Left ventricle myocardium superior (tissue), 1 donor: ENCODE results near the gene NRIP3. TPM values are rescaled to one million over a fixed set of nuclear protein-coding genes. Genes with fewer than 3 reads are reported as not detected.
"Not testable (repeated sequence)": the region's sequence is repeated elsewhere in the genome, so short reads cannot be mapped to it uniquely, and the experiment has no call there.

ENCODE experiments used
- ATAC-seq: fragments of 200-7000 bp; cut with Tn5 transposase; one replicate; pipeline ENCODE4 v1.9.1; 2020; ENCODE audit warnings: mild to moderate bottlenecking, moderate library complexity
- DNase-seq: peaks from one replicate; pipeline ENCODE4 v3.0.0-alpha.2; 2020
- intact Hi-C: fragments of 100-400 bp; cut with micrococcal nuclease; formaldehyde crosslinking; loops from one replicate; pipeline ENCODE4 v1.11.0; 2022
- total RNA-seq: library from RNA; stranded (reverse); fragmentation: NEBNext Ultra II Directional; extraction: Animal tissue kit (Norgen Biotek cat#: 25700); gene quantifications from one replicate; pipeline ENCODE4 v1.2.1, GENCODE V29; 2021
- donor health status: DM: no; HTN: yes; CAD: no; lungs with severe emphysema.

The NRIP3 gene
- total RNA-seq, 1 donor from 2014 or later: 1.2 TPM

- intact Hi-C loops: no loop called here
- DNase-seq (no peak), ATAC-seq (no peak)
Measured at GRCh38 chr11:8941341-8942103, 62.3 kb downstream of the NRIP3 start.

- ATAC-seq (no peak), DNase-seq (no peak)
- intact Hi-C loops: no loop called here
Measured at GRCh38 chr11:8937659-8938058, 66.1 kb downstream of the NRIP3 start.

GRCh38 chr11:8937159-8937558 lies 66.6 kb downstream of the NRIP3 start:
- DNase-seq (no peak), ATAC-seq (no peak)
- intact Hi-C loops: no loop called here

GRCh38 chr11:8935789-8936188 lies 68.0 kb downstream of the NRIP3 start:
- ATAC-seq, DNase-seq, intact Hi-C loops: not testable (repeated sequence)

GRCh38 chr11:8934742-8935488 lies 68.9 kb downstream of the NRIP3 start:
- DNase-seq (no peak), ATAC-seq (no peak)
- intact Hi-C loops: no loop called here

GRCh38 chr11:8933931-8934330 lies 69.9 kb downstream of the NRIP3 start:
- DNase-seq: no peak
- no peak for ATAC-seq
- intact Hi-C loops: no loop called here

- intact Hi-C loops: no loop called here
- ATAC-seq (no peak), DNase-seq (no peak)
Measured at GRCh38 chr11:8932564-8933180, 71.1 kb downstream of the NRIP3 start, which contains the start of gene C11orf16. C11orf16 (minus strand) TSS chr11:8932947; CDS start chr11:8932308, 639 bp downstream.

Other genes with a start within 250 kb of the NRIP3 start
- gene AKIP1, start 92.8 kb downstream of the NRIP3 start, total RNA-seq: 24.8 TPM
- gene C11orf16, start 71.1 kb downstream of the NRIP3 start, total RNA-seq: not detected
- not detected for gene ASCL3, start 61.0 kb downstream of the NRIP3 start, total RNA-seq
- gene TMEM9B, start 39.6 kb downstream of the NRIP3 start, total RNA-seq: 43.5 TPM
- 0.89 TPM for gene SCUBE2, start 87.6 kb upstream of the NRIP3 start, total RNA-seq